Large intestine (tissue), 3 donors: Measurements from ENCODE around the gene TRIM42. TPM values are rescaled to one million over a fixed set of nuclear protein-coding genes. Genes with fewer than 3 reads are reported as not detected.

Experiments used
- DNase-seq, 2 donors: peaks; one replicate each; pipeline versions ENCODE4 v3.0.0 to v3.0.0-alpha.2; 2013
- H3K27ac ChIP-seq: one replicate; pipeline ENCODE4 v1.5.1; 2013; ENCODE audit warnings: low read length
- H3K27me3 ChIP-seq: 2 replicates; pipeline ENCODE4 v1.6.1; 2013; ENCODE audit warnings: low read length; ENCODE audit not compliant: control insufficient read depth, insufficient read depth
- H3K36me3 ChIP-seq: 2 replicates; pipeline ENCODE4 v1.6.1; 2013; ENCODE audit warnings: low read length; ENCODE audit not compliant: control insufficient read depth, insufficient read depth
- H3K4me1 ChIP-seq: one replicate; pipeline ENCODE4 v1.6.1; 2013; ENCODE audit warnings: low read length; ENCODE audit not compliant: control insufficient read depth, insufficient read depth
- H3K4me3 ChIP-seq: one replicate; pipeline ENCODE4 v1.5.1; 2013; ENCODE audit warnings: low read length
- H3K9me3 ChIP-seq: one replicate; pipeline ENCODE4 v1.6.1; 2013; ENCODE audit warnings: mild to moderate bottlenecking, low read depth, low read length, moderate library complexity; ENCODE audit not compliant: control insufficient read depth
- WGBS: methylation state at CpG from one replicate; pipeline ENCODE4 v1.1.5; 2013; ENCODE audit warnings: low lambda C conversion rate; ENCODE audit not compliant: insufficient coverage; 5-methylcytosine and 5-hydroxymethylcytosine counted together
- polyA plus RNA-seq: library from polyadenylated mRNA; unstranded; fragments of 120-200 nt; gene quantifications from one replicate; pipeline ENCODE4 v1.2.1, GENCODE V29; 2013

Gene TRIM42
- polyA plus RNA-seq, 1 donor = not detected

DNA sequence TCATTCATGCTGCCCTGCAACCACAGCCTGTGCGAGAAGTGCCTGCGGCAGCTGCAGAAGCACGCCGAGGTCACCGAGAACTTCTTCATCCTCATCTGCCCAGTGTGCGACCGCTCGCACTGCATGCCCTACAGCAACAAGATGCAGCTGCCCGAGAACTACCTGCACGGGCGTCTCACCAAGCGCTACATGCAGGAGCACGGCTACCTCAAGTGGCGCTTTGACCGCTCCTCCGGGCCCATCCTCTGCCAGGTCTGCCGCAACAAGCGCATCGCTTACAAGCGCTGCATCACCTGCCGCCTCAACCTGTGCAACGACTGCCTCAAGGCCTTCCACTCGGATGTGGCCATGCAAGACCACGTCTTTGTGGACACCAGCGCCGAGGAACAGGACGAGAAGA, 4.7 kb downstream of the TRIM42 start:
- no peak for DNase-seq
- Histone ChIP-seq H3K27ac (no peak overlapping the region), H3K27me3 (no peaks in the 10 kb centered on the region), H3K9me3 (no peaks in the 10 kb centered on the region), H3K36me3 (no peaks in the 10 kb centered on the region), H3K4me1 (no peaks in the 10 kb centered on the region), H3K4me3 (no peak overlapping the region)
- WGBS = no CpG with 5 or more reads among the region's 27 CpGs

DNA sequence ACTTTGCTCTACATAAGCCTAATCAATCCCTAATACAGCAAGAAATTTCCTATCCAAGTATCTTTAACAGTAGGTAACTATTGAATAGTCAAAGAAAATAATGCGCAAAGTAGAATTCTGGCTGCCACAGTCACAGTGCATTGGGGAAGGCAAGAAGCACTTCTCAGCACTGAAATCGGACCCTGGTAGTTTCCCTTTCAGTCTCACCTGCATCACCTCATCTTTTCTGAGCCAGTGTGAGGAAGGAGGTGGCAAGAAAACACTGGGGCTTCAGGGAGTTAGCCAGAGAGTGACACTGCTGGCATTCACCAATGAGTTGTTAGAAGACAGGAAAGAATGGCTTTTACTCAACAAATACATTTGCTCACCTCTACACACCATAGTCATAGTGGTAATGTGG, 8.3 kb downstream of the TRIM42 start:
- DNase-seq = no peak
- no CpG with 5 or more reads among the region's 2 CpGs for WGBS
- Histone ChIP-seq H3K27me3 (no peaks in the 10 kb centered on the region), H3K4me3 (no peak overlapping the region), H3K9me3 (no peaks in the 10 kb centered on the region), H3K4me1 (no peaks in the 10 kb centered on the region), H3K27ac (no peak overlapping the region), H3K36me3 (no peaks in the 10 kb centered on the region)

DNA sequence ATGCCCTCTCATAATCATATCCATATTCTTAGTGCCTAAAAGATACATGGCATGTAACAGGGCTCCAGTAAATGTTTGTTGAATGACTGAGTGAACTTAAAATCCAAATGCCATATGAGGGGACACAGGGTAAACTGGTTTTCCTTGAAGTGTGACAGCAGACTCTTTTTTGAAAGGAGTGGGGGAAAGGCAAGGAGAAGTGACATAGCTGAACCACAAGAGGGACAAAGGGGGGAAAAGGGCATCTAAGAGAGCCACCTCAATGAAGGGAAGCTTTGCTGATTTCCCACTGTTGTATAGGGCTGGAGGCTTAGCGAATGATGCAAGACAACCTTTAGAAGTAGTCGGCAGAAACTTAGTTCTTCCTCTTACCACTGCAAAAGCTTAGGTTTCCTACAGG, 9.1 kb downstream of the TRIM42 start:
- DNase-seq = no peak
- Histone ChIP-seq H3K4me3 (no peak overlapping the region), H3K4me1 (no peaks in the 10 kb centered on the region), H3K9me3 (no peaks in the 10 kb centered on the region), H3K27me3 (no peaks in the 10 kb centered on the region), H3K36me3 (no peaks in the 10 kb centered on the region), H3K27ac (no peak overlapping the region)
- 100% methylated on average over 2 of the region's 2 CpGs for WGBS

- H3K27ac ChIP-seq = no peak overlapping the region
- no peaks in the 10 kb centered on the region for H3K9me3 ChIP-seq
- no peak overlapping the region for H3K4me3 ChIP-seq
- no peaks in the 10 kb centered on the region for H3K27me3 ChIP-seq
- WGBS = 83% methylated on average over 1 of the region's 5 CpGs
- DNase-seq = no peak
- H3K36me3 ChIP-seq = no peaks in the 10 kb centered on the region
- no peaks in the 10 kb centered on the region for H3K4me1 ChIP-seq
These were observed 17.6 kb downstream of the TRIM42 start for GRCh38 chr3:140695361-140696061.

DNA sequence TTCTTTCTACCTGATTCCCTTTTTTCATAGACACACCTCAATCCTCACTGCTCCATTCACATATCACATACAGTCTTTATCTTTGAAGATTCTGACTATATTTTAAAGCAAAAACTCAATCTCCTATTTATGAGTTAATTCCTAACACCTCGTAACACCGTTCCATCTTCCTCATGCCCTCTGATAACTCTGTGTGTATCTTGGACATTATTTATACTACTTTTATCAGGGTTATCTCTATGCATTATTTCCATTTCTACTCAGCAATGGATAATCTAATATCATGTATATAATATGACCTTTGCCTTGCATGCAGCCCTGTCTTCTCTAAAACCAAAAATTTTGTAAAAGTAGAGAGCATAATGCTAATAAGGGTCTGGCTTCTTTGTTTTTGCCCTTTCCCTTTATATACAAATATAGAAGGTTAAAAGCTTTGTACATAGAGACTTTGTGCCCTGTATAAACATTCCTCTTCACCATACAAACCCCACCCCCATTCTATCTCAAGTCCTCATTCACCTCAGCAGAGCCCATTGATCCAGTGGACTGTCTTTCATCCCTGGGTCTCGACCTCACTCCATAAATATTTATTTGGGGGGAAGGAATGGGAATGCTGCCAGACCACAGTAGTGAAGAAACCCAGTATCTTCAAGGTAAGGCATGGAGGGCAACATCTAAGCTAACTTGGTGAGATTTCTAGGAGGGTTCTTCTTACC, 21.8 kb downstream of the TRIM42 start:
- WGBS = 20% methylated on average over 2 of the region's 3 CpGs

DNA sequence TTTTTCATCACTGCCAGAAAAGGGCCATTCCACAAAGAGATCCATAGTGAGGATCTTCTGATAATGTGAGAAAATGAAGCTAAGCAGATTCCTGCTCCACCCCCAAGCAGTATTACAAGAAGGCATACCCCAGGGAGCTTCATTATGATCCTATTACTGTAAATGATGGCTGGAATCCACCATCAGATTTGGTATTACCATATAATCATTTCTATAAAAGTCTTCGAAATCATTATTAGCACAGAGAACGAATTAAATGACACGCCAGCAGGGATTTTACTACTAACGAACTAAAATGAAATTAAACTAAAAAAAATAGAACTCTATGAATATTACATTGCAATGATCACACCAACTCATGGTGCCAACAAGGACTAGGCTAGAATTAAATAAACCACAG, 24.4 kb downstream of the TRIM42 start:
- no peaks in the 10 kb centered on the region for H3K27me3 ChIP-seq
- no peak for DNase-seq
- H3K4me3 ChIP-seq = no peak overlapping the region
- no peak overlapping the region for H3K27ac ChIP-seq
- H3K9me3 ChIP-seq = no peaks in the 10 kb centered on the region
- 90% methylated on average over 2 of the region's 4 CpGs for WGBS
- no peaks in the 10 kb centered on the region for H3K4me1 ChIP-seq
- H3K36me3 ChIP-seq = no peaks in the 10 kb centered on the region

More for the DNA sequence above, 21.8 kb downstream of the TRIM42 start:
- Histone ChIP-seq H3K27ac (no peak overlapping the region), H3K4me3 (no peak overlapping the region), H3K9me3 (no peaks in the 10 kb centered on the region), H3K4me1 (no peaks in the 10 kb centered on the region), H3K36me3 (no peaks in the 10 kb centered on the region), H3K27me3 (no peaks in the 10 kb centered on the region)
- no peak for DNase-seq

- DNase-seq = no peak
- Histone ChIP-seq H3K4me1 (no peaks in the 10 kb centered on the region), H3K4me3 (no peak overlapping the region), H3K27me3 (no peaks in the 10 kb centered on the region), H3K36me3 (no peaks in the 10 kb centered on the region), H3K9me3 (no peaks in the 10 kb centered on the region), H3K27ac (no peak overlapping the region)
- WGBS = no CpG with 5 or more reads among the region's 1 CpG
These were observed 25.6 kb downstream of the TRIM42 start for GRCh38 chr3:140703496-140703895.

GRCh38 chr3:140704733-140705132, 26.9 kb downstream of the TRIM42 start:
- Histone ChIP-seq H3K4me1 (no peaks in the 10 kb centered on the region), H3K4me3 (no peak overlapping the region), H3K36me3 (no peaks in the 10 kb centered on the region), H3K9me3 (no peaks in the 10 kb centered on the region), H3K27me3 (no peaks in the 10 kb centered on the region), H3K27ac (no peak overlapping the region)
- DNase-seq = no peak
- no CpG with 5 or more reads among the region's 1 CpG for WGBS

DNA sequence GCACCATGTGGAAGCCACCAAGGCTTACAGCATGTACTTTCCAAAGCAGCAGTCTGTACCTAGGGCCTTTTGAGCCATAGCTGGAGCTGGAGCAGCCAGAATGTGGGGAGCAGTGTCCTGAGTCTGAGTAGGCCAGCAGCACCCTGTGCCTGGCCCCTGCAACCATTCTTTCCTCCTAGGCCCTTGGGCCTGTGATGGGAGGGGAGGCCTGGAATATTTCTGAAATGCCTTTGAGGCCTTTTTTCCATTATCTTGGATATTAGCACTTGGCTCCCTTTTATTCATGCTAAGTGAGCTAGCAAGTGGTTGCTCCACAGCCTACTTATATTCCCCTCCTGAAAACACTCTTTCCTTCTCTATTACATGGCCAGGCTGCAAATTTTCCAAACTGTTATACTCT, 28.1 kb downstream of the TRIM42 start:
- DNase-seq = no peak
- H3K9me3 ChIP-seq = no peaks in the 10 kb centered on the region
- H3K36me3 ChIP-seq = no peaks in the 10 kb centered on the region
- no peaks in the 10 kb centered on the region for H3K27me3 ChIP-seq
- H3K4me1 ChIP-seq = no peaks in the 10 kb centered on the region
- no peak overlapping the region for H3K4me3 ChIP-seq
- no peak overlapping the region for H3K27ac ChIP-seq

GRCh38 chr3:140706360-140706759, 28.5 kb downstream of the TRIM42 start:
- no peaks in the 10 kb centered on the region for H3K36me3 ChIP-seq
- H3K4me1 ChIP-seq = no peaks in the 10 kb centered on the region
- H3K9me3 ChIP-seq = no peaks in the 10 kb centered on the region
- DNase-seq = no peak
- no peak overlapping the region for H3K4me3 ChIP-seq
- no peak overlapping the region for H3K27ac ChIP-seq
- no peaks in the 10 kb centered on the region for H3K27me3 ChIP-seq

- no peak overlapping the region for H3K27ac ChIP-seq
- no peaks in the 10 kb centered on the region for H3K36me3 ChIP-seq
- H3K4me1 ChIP-seq = no peaks in the 10 kb centered on the region
- no peak overlapping the region for H3K4me3 ChIP-seq
- WGBS = 100% methylated on average over 1 of the region's 2 CpGs
- H3K27me3 ChIP-seq = no peaks in the 10 kb centered on the region
- no peak for DNase-seq
- no peaks in the 10 kb centered on the region for H3K9me3 ChIP-seq
These were observed 31.0 kb downstream of the TRIM42 start for GRCh38 chr3:140708815-140709214.
